Measurements from ENCODE around the gene COL18A1.

The COL18A1 gene

GRCh38 chr21:45377325-45377709, 27.6 kb upstream of the COL18A1 start:
- no peak for DNase-seq (ENCODE audit: extremely low spot score)
- ChIA-PET CTCF (no interaction called here), POLR2A (no interaction called here)
- TF ChIP-seq PKNOX1 (IDR thresholded peaks at IDR 0.05) (no peak), NFRKB (IDR thresholded peaks at IDR 0.05) (no peak), ELF4 (IDR thresholded peaks at IDR 0.05) (no peak), SP1 (IDR thresholded peaks at IDR 0.05) (no peak), L3MBTL2 (conservative IDR thresholded peaks at IDR 0.05) (no peak), FOXM1 (IDR thresholded peaks at IDR 0.05; ENCODE audit: borderline replicate concordance) (no peak), ARNT (IDR thresholded peaks at IDR 0.05) (no peak), HDGF (IDR thresholded peaks at IDR 0.05; ENCODE audit: borderline replicate concordance) (no peak), LEF1 (IDR thresholded peaks at IDR 0.05; ENCODE audit: borderline replicate concordance) (no peak), ZNF384 (IDR thresholded peaks at IDR 0.05) (no peak), SUZ12 (IDR thresholded peaks at IDR 0.05) (no peak), FOXK2 (IDR thresholded peaks at IDR 0.05) (no peak), CTBP1 (IDR thresholded peaks at IDR 0.05; ENCODE audit: borderline replicate concordance) (no peak), TARDBP (IDR thresholded peaks at IDR 0.05) (no peak), FOXA1 (IDR thresholded peaks at IDR 0.05) (no peak), BHLHE40 (IDR thresholded peaks at IDR 0.05; ENCODE audit: borderline replicate concordance) (no peak)

GRCh38 chr21:45377866-45378257, 27.1 kb upstream of the COL18A1 start:
- CTCF ChIA-PET = no interaction called here
- no peak for TF ChIP-seq FOXA1 (IDR thresholded peaks at IDR 0.05)
- TF ChIP-seq LEF1 (IDR thresholded peaks at IDR 0.05; ENCODE audit: borderline replicate concordance) = no peak
- no peak for TF ChIP-seq L3MBTL2 (conservative IDR thresholded peaks at IDR 0.05)
- no peak for TF ChIP-seq HDGF (IDR thresholded peaks at IDR 0.05; ENCODE audit: borderline replicate concordance)
- no peak for TF ChIP-seq ELF4 (IDR thresholded peaks at IDR 0.05)
- TF ChIP-seq PKNOX1 (IDR thresholded peaks at IDR 0.05) = no peak
- TF ChIP-seq CTBP1 (IDR thresholded peaks at IDR 0.05; ENCODE audit: borderline replicate concordance) = no peak
- no peak for TF ChIP-seq TARDBP (IDR thresholded peaks at IDR 0.05)
- TF ChIP-seq BHLHE40 (IDR thresholded peaks at IDR 0.05; ENCODE audit: borderline replicate concordance) = no peak
- TF ChIP-seq NFRKB (IDR thresholded peaks at IDR 0.05) = no peak
- TF ChIP-seq SP1 (IDR thresholded peaks at IDR 0.05) = no peak
- TF ChIP-seq FOXM1 (IDR thresholded peaks at IDR 0.05; ENCODE audit: borderline replicate concordance) = no peak
- no peak for DNase-seq (ENCODE audit: extremely low spot score)

GRCh38 chr21:45378258-45378966, 26.6 kb upstream of the COL18A1 start:
- POLR2A ChIA-PET = no interaction called here
- DNase-seq (ENCODE audit: extremely low spot score) = no peak
- CTCF ChIA-PET = no interaction called here
- TF ChIP-seq SP1 (IDR thresholded peaks at IDR 0.05) = no peak
- no peak for TF ChIP-seq ZNF384 (IDR thresholded peaks at IDR 0.05)
- no peak for TF ChIP-seq FOXK2 (IDR thresholded peaks at IDR 0.05)
- TF ChIP-seq LEF1 (IDR thresholded peaks at IDR 0.05; ENCODE audit: borderline replicate concordance) = no peak
- no peak for TF ChIP-seq FOXM1 (IDR thresholded peaks at IDR 0.05; ENCODE audit: borderline replicate concordance)
- no peak for TF ChIP-seq NFRKB (IDR thresholded peaks at IDR 0.05)
- TF ChIP-seq SUZ12 (IDR thresholded peaks at IDR 0.05) = no peak
- TF ChIP-seq TARDBP (IDR thresholded peaks at IDR 0.05) = no peak
- TF ChIP-seq L3MBTL2 (conservative IDR thresholded peaks at IDR 0.05) = no peak
- no peak for TF ChIP-seq BHLHE40 (IDR thresholded peaks at IDR 0.05; ENCODE audit: borderline replicate concordance)
- no peak for TF ChIP-seq CTBP1 (IDR thresholded peaks at IDR 0.05; ENCODE audit: borderline replicate concordance)
- no peak for TF ChIP-seq PKNOX1 (IDR thresholded peaks at IDR 0.05)

More at GRCh38 chr21:45377866-45378257, 27.1 kb upstream of the COL18A1 start:
- POLR2A ChIA-PET = no interaction called here

GRCh38 chr21:45379171-45379900, 25.6 kb upstream of the COL18A1 start:
- CTCF ChIA-PET = no interaction called here

More at GRCh38 chr21:45379171-45379900, 25.6 kb upstream of the COL18A1 start:
- DNase-seq (ENCODE audit: extremely low spot score) = no peak
- TF ChIP-seq L3MBTL2 (conservative IDR thresholded peaks at IDR 0.05) (no peak), SUZ12 (IDR thresholded peaks at IDR 0.05) (no peak), NFRKB (IDR thresholded peaks at IDR 0.05) (no peak), SP1 (IDR thresholded peaks at IDR 0.05) (no peak), TARDBP (IDR thresholded peaks at IDR 0.05) (no peak), HDGF (IDR thresholded peaks at IDR 0.05; ENCODE audit: borderline replicate concordance) (no peak), FOXK2 (IDR thresholded peaks at IDR 0.05) (no peak), FOXM1 (IDR thresholded peaks at IDR 0.05; ENCODE audit: borderline replicate concordance) (no peak), FOXA1 (IDR thresholded peaks at IDR 0.05) (no peak), ZNF384 (IDR thresholded peaks at IDR 0.05) (no peak), PKNOX1 (IDR thresholded peaks at IDR 0.05) (no peak), ELF4 (IDR thresholded peaks at IDR 0.05) (no peak), ARNT (IDR thresholded peaks at IDR 0.05) (no peak), CTBP1 (IDR thresholded peaks at IDR 0.05; ENCODE audit: borderline replicate concordance) (no peak), LEF1 (IDR thresholded peaks at IDR 0.05; ENCODE audit: borderline replicate concordance) (no peak), BHLHE40 (IDR thresholded peaks at IDR 0.05; ENCODE audit: borderline replicate concordance) (no peak)
- POLR2A ChIA-PET = no interaction called here

Measured in HEK293T (cell line).